ENCODE results near the gene LRP3. TPM values are rescaled to one million over a fixed set of nuclear protein-coding genes. Genes with fewer than 3 reads are reported as not detected.

LRP3 gene
- total RNA-seq, 1 experiment from 2014 or later, result 20.4 TPM

DNA sequence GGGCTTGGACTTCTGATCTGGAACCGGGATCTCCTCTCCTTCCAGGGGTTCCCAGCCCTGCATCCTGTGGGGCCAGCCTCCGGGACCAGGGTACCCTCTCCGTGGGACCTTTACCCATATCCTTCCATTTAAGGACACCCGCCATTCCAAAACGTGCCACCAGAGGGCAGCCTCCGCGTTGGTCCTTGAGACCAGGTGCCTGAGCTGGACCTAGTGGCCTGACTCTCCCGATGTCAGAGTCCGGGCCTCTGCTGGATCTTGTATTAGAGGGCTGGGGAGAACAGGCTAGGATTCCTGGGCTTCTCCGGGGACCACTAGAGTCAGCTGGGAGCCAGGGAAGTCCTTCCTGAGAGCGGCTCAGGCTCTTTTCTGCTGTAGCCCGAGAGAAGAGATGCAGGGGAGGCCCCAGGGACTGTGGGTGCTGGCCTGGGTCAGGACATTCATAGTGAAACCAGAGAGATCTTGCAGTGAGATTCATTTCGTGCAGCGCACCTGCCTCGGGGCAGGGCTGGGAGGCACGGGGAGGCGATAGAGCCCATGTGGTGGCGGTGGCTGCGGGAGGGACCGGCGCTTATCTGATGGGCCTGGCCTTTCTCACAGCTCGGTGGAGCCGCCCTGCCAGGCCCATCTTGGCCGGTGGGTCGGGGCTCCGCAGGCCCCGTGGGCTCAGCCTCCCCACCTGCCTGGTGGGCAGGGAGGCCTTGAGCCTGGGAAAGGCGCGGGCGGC lies 41.3 kb downstream of the LRP3 start:
- no peak for TF ChIP-seq EZH2 (IDR thresholded peaks at IDR 0.05; ENCODE audit: low read length, unreplicated experiment)
- TF ChIP-seq, protein P1, sequence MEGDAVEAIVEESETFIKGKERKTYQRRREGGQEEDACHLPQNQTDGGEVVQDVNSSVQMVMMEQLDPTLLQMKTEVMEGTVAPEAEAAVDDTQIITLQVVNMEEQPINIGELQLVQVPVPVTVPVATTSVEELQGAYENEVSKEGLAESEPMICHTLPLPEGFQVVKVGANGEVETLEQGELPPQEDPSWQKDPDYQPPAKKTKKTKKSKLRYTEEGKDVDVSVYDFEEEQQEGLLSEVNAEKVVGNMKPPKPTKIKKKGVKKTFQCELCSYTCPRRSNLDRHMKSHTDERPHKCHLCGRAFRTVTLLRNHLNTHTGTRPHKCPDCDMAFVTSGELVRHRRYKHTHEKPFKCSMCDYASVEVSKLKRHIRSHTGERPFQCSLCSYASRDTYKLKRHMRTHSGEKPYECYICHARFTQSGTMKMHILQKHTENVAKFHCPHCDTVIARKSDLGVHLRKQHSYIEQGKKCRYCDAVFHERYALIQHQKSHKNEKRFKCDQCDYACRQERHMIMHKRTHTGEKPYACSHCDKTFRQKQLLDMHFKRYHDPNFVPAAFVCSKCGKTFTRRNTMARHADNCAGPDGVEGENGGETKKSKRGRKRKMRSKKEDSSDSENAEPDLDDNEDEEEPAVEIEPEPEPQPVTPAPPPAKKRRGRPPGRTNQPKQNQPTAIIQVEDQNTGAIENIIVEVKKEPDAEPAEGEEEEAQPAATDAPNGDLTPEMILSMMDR (conservative IDR thresholded peaks at IDR 0.05; ENCODE audit: low read depth, low read length), result peak; percentile 79
- no peak for TF ChIP-seq EZH2phosphoT487 (IDR thresholded peaks at IDR 0.05; ENCODE audit: borderline replicate concordance, low read length)
- no peaks in the 10 kb centered on the region for H3K4me1 ChIP-seq (ENCODE audit: insufficient read depth, low read length)
- no peaks in the 10 kb centered on the region for H3K9me3 ChIP-seq (ENCODE audit: low read length)
- intact Hi-C loops (cut with micrococcal nuclease), result loop anchor here (1.0 to 5.0 kb wide), 3 partner anchors 93 to 535 kb away; no protein-coding TSS in a partner anchor
- H3K4me2 ChIP-seq (ENCODE audit: low read length), result peak overlapping the region; percentile 69
- peak; percentile 87 for DNase-seq
- H3K27ac ChIP-seq (ENCODE audit: low read length), result no peak overlapping the region
- BruUV-seq (replicated peaks), result no TSS peak
- no peak overlapping the region for H3K9ac ChIP-seq (ENCODE audit: low read length)
- ATAC-seq, result peak; percentile 88
- no peaks in the 10 kb centered on the region for H4K20me1 ChIP-seq (ENCODE audit: low read length)
- H3K4me3 ChIP-seq (ENCODE audit: low read length), result no peak overlapping the region; the same call in 1 of the 2 replicates
- H3F3A ChIP-seq (ENCODE audit: low read length, unreplicated experiment), result no peaks in the 10 kb centered on the region
- no peaks in the 10 kb centered on the region for H3K79me2 ChIP-seq (ENCODE audit: low read length)
- POLR2A ChIA-PET (ENCODE audit: unreplicated experiment), result no interaction called here
- H2AFZ ChIP-seq (ENCODE audit: low read length), result peak overlapping the region; percentile 70; the same call in 1 of the 2 replicates
- H3K9me2 ChIP-seq (replicated peaks; ENCODE audit: low read length), result no peaks in the 10 kb centered on the region
- H3K27me3 ChIP-seq (ENCODE audit: low read length), result no peaks in the 10 kb centered on the region
- CTCF ChIA-PET, result interaction anchor here (0.6 kb wide), 1 partner anchor 171 kb away, joined by 5 read pairs; no protein-coding TSS in a partner anchor
- no peaks in the 10 kb centered on the region for H3K36me3 ChIP-seq (ENCODE audit: low read depth, low read length)

DNA sequence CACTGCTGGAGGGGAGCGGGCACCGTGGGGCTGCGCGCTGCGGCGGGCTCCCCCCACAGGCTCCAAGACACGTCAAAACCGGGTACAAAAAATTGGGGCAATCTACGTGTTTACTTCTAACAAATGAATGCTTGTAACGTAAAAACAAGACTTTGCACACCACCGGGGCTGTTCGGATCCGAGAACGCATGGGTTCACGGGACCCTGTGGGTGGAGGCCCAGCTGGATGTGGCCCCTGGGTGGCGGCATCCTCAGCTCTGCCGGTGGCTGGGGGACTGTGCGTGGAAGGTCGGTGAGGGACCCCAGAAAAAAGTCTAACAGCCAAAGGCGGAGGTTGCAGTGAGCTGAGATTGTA lies 41.8 kb downstream of the LRP3 start:
- BruUV-seq (replicated peaks), result no TSS peak
- ATAC-seq, result no peak
- Histone ChIP-seq H3K36me3 (ENCODE audit: low read depth, low read length) (no peaks in the 10 kb centered on the region), H3K4me2 (ENCODE audit: low read length) (no peak overlapping the region), H3K9me3 (ENCODE audit: low read length) (no peaks in the 10 kb centered on the region), H3K4me1 (ENCODE audit: insufficient read depth, low read length) (no peaks in the 10 kb centered on the region), H3K27me3 (ENCODE audit: low read length) (no peaks in the 10 kb centered on the region), H3K27ac (ENCODE audit: low read length) (no peak overlapping the region), H3K4me3 (ENCODE audit: low read length) (no peak overlapping the region), H3K79me2 (ENCODE audit: low read length) (no peaks in the 10 kb centered on the region), H2AFZ (ENCODE audit: low read length) (no peak overlapping the region), H3F3A (ENCODE audit: low read length, unreplicated experiment) (no peaks in the 10 kb centered on the region), H4K20me1 (ENCODE audit: low read length) (no peaks in the 10 kb centered on the region), H3K9ac (ENCODE audit: low read length) (no peak overlapping the region), H3K9me2 (replicated peaks; ENCODE audit: low read length) (no peaks in the 10 kb centered on the region)
- no peak for DNase-seq
- POLR2A ChIA-PET (ENCODE audit: unreplicated experiment), result no interaction called here
- CTCF ChIA-PET, result no interaction called here
- TF ChIP-seq EZH2phosphoT487 (IDR thresholded peaks at IDR 0.05; ENCODE audit: borderline replicate concordance, low read length) (no peak), EZH2 (IDR thresholded peaks at IDR 0.05; ENCODE audit: low read length, unreplicated experiment) (no peak)
- TF ChIP-seq, protein P1 (conservative IDR thresholded peaks at IDR 0.05; ENCODE audit: low read depth, low read length), result no peak
- intact Hi-C loops (cut with micrococcal nuclease), result loop anchor here (1.0 to 5.0 kb wide), 3 partner anchors 94 to 535 kb away; no protein-coding TSS in a partner anchor
